GM20000 (cell line): ENCODE measurements around the gene PTPRM.

Source experiments
- DNase-seq: peaks from one replicate; pipeline ENCODE4 v3.0.0; 2012; ENCODE audit warnings: low spot score
- TF ChIP-seq, protein P1 (sequence below): IDR thresholded peaks from 2 replicates; pipeline ENCODE4 v1.5.1; 2012; ENCODE audit warnings: mild to moderate bottlenecking, control low read depth; ENCODE audit errors: extremely low read depth, missing control alignments

PTPRM gene

DNA sequence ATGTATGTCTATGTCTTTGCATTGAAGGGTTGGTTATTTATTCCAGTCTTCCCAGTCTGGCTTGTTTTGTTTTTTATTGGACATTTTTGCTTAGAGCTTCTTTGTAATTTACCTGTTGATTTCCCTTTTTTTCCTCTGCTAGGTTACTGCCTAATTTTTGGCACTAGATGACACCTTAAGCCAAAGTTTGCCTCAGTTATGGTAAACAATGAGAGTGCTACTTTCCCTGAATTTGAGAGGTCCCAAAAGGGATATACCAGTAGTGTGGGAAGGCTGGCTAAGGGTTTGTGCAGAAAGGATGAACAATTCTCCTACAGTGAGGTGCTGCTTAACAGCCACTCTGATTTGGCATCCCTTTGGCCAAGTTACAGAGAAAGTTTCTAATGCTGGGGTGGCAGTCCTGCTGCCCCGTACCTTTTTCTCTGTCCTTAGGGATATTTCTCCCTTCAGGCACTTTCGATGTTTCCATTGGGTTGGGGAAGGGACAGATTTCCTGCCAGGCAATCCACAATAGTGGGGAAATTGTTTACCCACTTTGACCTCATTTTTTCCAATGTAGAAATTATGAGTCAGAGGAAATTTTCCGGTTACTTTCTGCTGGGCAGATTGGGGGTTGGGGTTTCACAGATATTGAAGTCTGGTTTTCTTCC is 354.9 kb downstream of the PTPRM start:
- no peak for DNase-seq

DNA sequence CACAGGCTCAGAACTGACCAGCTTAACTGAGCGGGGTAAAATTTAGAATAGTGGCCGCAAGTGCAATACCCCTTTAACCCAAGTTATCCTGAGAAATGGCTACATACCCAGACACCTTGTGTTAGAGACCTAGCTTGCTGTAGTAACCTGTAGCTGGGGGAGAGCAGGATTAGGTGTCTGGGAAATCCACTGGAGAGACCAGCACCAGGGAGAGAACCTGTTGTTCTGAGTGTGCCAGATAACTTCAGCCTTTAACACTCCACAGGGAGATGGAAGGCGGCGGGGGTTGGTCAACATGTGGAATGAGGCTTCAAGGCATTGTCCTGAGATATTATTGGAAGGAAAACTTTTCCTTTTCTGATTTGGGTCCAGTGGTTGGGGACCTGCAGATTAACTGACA is 356.0 kb downstream of the PTPRM start:
- no peak for DNase-seq
- TF ChIP-seq, protein P1, sequence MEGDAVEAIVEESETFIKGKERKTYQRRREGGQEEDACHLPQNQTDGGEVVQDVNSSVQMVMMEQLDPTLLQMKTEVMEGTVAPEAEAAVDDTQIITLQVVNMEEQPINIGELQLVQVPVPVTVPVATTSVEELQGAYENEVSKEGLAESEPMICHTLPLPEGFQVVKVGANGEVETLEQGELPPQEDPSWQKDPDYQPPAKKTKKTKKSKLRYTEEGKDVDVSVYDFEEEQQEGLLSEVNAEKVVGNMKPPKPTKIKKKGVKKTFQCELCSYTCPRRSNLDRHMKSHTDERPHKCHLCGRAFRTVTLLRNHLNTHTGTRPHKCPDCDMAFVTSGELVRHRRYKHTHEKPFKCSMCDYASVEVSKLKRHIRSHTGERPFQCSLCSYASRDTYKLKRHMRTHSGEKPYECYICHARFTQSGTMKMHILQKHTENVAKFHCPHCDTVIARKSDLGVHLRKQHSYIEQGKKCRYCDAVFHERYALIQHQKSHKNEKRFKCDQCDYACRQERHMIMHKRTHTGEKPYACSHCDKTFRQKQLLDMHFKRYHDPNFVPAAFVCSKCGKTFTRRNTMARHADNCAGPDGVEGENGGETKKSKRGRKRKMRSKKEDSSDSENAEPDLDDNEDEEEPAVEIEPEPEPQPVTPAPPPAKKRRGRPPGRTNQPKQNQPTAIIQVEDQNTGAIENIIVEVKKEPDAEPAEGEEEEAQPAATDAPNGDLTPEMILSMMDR: no peak

More for the DNA sequence above, 354.9 kb downstream of the PTPRM start:
- TF ChIP-seq, protein P1: no peak

DNA sequence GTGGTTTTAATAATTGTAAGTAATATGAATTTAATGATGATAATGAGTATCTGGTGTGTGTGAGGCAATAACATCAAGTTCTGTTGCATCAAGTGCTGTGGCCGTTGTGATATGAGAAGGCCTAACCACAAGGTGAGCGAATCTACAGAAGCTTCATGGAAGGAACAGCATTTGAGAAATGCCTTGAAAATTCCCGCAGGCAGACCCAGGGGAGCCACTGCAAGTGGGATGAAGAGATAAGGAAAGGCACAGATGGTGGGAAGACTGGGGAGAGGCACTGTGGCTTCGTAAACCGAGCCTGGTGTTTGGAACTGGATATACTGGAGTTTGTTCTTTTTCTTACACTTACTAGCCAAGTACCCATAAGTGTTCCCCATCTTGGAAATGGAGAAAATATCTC is 357.5 kb downstream of the PTPRM start:
- TF ChIP-seq, protein P1: no peak
- DNase-seq: no peak

DNA sequence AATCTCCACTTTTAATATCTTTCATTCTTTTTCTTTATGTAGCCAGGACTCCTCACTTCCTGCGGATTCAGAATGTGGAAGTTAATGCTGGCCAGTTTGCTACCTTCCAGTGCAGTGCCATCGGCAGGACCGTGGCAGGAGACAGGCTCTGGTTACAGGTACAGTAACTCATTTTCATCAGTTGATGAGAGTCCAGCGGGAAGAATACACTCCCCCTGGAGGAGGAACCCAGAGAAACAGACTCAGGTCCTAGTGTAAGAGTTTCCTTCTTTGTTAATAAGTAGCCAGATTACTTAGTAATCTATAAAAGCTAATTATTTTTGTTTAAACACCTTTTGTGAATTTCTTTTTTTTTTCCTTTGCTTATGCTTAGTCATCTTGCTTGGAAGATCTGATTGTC is 359.4 kb downstream of the PTPRM start:
- TF ChIP-seq, protein P1: no peak
- no peak for DNase-seq

DNA sequence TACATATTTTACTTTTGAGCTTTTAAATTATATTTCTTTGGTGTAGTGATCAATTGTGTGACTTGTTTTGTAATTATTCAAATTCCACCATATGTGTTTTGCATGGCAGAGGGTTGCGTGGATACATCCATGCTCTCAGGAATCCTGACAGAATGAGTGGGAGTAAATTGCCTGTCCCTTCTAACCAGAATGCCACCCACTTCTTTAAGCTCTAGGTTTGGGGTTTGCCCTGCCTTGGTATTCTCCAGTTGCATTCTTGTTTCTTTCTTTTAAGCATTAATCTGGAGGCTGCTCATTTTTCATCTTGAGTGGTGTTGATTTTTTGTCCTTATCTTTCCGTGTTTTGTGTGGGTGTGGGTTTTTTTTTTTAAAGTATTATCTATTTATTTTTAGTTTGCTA is 360.0 kb downstream of the PTPRM start:
- TF ChIP-seq, protein P1: no peak

DNA sequence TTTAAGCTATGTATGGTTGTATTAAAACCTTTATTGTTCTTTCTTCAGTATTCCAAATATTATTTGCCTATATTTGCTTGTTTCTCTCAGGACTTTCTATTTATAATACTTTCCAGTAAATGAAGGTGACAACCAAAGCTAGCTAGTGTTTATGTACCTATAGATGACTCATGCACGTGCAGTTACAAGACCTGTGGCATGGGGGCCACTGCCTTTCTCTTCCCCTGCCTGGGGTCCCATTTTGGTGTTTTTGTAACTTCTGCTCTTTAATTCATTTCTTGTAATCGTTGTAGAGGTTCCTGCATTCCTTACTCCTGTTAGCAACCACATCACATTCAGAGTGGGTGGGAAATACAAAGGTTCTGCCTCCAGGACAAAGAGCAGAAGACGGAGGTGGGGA is 364.6 kb downstream of the PTPRM start:
- DNase-seq: no peak
- TF ChIP-seq, protein P1: no peak

More for the DNA sequence above, 360.0 kb downstream of the PTPRM start:
- no peak for DNase-seq

DNA sequence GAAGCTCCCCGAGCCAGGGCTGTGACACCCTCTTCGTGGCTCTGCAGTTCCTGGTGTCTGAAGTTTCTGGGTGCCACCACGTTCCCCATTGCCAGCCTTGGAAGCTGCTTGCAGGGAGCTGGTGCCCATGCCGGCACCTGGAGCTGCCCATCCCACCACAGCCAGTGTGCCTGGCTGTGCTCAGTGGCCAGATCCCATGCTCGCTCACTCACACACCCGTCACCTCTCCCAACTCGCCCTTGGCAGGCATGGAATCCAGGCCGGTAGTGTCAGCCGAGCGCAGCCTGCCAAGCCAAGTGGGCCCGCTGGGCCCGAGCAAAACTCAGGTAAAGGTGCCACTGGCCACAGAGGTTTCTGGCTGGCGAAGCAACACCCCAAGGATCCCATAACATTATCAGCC is 370.2 kb downstream of the PTPRM start:
- TF ChIP-seq, protein P1: no peak
- no peak for DNase-seq
